SU-DHL-6 (cell line): ENCODE measurements around the gene SETDB2.

Experiments used
- H2AFZ ChIP-seq: fragments of 200-600 bp; sonication (generic); 2 replicates; pipeline ENCODE4 v1.6.1; 2014; ENCODE audit warnings: low read depth, mild to moderate bottlenecking, moderate library complexity, mixed read lengths, antibody characterized with exemption, low read length; ENCODE audit not compliant: severe bottlenecking
- H3F3A ChIP-seq: fragments of 200-600 bp; shearing (Covaris generic); 2 replicates; pipeline ENCODE4 v1.6.0; 2016; ENCODE audit warnings: antibody characterized with exemption, mild to moderate bottlenecking; ENCODE audit not compliant: insufficient read depth
- H3K27ac ChIP-seq: fragments of 200-600 bp; sonication (generic); 2 replicates; pipeline ENCODE4 v1.5.1; 2016; ENCODE audit warnings: low read depth, mild to moderate bottlenecking, low read length, moderate library complexity, mixed read lengths
- H3K27me3 ChIP-seq: fragments of 200-600 bp; sonication (generic), shearing (Covaris generic); 2 replicates; pipeline ENCODE4 v1.6.0; 2014; ENCODE audit warnings: mild to moderate bottlenecking, low read length
- H3K36me3 ChIP-seq: fragments of 200-600 bp; sonication (generic); 2 replicates; pipeline ENCODE4 v1.6.1; 2014; ENCODE audit warnings: mild to moderate bottlenecking, low read length, mixed read lengths
- H3K4me2 ChIP-seq: fragments of 300-600, 200-600 bp; shearing (Covaris generic), sonication (generic); 2 replicates; pipeline ENCODE4 v1.6.0; 2014; ENCODE audit warnings: low read length, low read depth, mild to moderate bottlenecking; ENCODE audit not compliant: poor library complexity, severe bottlenecking
- H3K4me3 ChIP-seq: fragments of 200-600 bp; sonication (generic); 2 replicates; pipeline ENCODE4 v1.5.1; 2014; ENCODE audit warnings: antibody characterized with exemption, low read length, mild to moderate bottlenecking, mixed read lengths; ENCODE audit not compliant: insufficient read depth, poor library complexity, severe bottlenecking
- H3K79me2 ChIP-seq: fragments of 200-600 bp; sonication (generic); 2 replicates; pipeline ENCODE4 v1.6.1; 2014; ENCODE audit warnings: mild to moderate bottlenecking, low read length, moderate library complexity; ENCODE audit not compliant: insufficient read depth
- H3K9ac ChIP-seq: fragments of 200-600 bp; sonication (generic); 2 replicates; pipeline ENCODE4 v1.7.0; 2014; ENCODE audit warnings: mild to moderate bottlenecking, low read length
- H3K9me2 ChIP-seq: fragments of 200-600 bp; sonication (generic); replicated peaks from 2 replicates; pipeline ENCODE4 v1.6.1; 2014; ENCODE audit warnings: low read length; ENCODE audit not compliant: insufficient read depth
- H3K9me3 ChIP-seq: fragments of 200-600 bp; sonication (generic); 2 replicates; pipeline ENCODE4 v1.6.1; 2014; ENCODE audit warnings: low read length, mixed read lengths; ENCODE audit not compliant: insufficient read depth
- H4K20me1 ChIP-seq: fragments of 200-600 bp; sonication (generic); 2 replicates; pipeline ENCODE4 v1.6.1; 2014; ENCODE audit warnings: low read depth, mild to moderate bottlenecking, antibody characterized with exemption, low read length, moderate library complexity, mixed read lengths
- CTCF ChIP-seq: fragments of 200-600 bp; sonication (generic); IDR thresholded peaks from one replicate; pipeline ENCODE4 v1.5.1; 2017; ENCODE audit warnings: antibody characterized with exemption, mild to moderate bottlenecking, low read length, moderate library complexity; ENCODE audit not compliant: insufficient read depth, poor library complexity, severe bottlenecking
- EZH2phosphoT487 ChIP-seq: fragments of 200-600 bp; sonication (generic), shearing (Covaris generic); conservative IDR thresholded peaks from 2 replicates; pipeline ENCODE4 v1.6.1; 2018; ENCODE audit warnings: mild to moderate bottlenecking, antibody characterized with exemption, low read length, moderate library complexity, mixed read lengths

Gene SETDB2

GRCh38 chr13:49512578-49512977 is 68.5 kb downstream of the SETDB2 start:
- Histone ChIP-seq H3K27me3 (no peaks in the 10 kb centered on the region), H3F3A (peaks cover 3% of the 10 kb centered on the region; the same call in 1 of the 2 replicates), H3K4me2 (no peak overlapping the region), H3K9me3 (no peaks in the 10 kb centered on the region), H3K4me3 (no peak overlapping the region), H4K20me1 (no peaks in the 10 kb centered on the region), H3K36me3 (peaks cover 6% of the 10 kb centered on the region; the same call in 1 of the 2 replicates), H2AFZ (no peak overlapping the region), H3K9ac (no peak overlapping the region), H3K9me2 (no peaks in the 10 kb centered on the region), H3K79me2 (no peaks in the 10 kb centered on the region), H3K27ac (no peak overlapping the region)
- TF ChIP-seq CTCF (no peak), EZH2phosphoT487 (no peak)

GRCh38 chr13:49516467-49516866 is 72.4 kb downstream of the SETDB2 start:
- no peaks in the 10 kb centered on the region for H3K9me2 ChIP-seq
- TF ChIP-seq CTCF (no peak), EZH2phosphoT487 (no peak)
- no peaks in the 10 kb centered on the region for H3K79me2 ChIP-seq
- H3K36me3 ChIP-seq: peaks cover 10% of the 10 kb centered on the region; the same call in 1 of the 2 replicates
- no peaks in the 10 kb centered on the region for H4K20me1 ChIP-seq
- peaks cover 10% of the 10 kb centered on the region; the same call in 1 of the 2 replicates for H3F3A ChIP-seq
- H2AFZ ChIP-seq: no peak overlapping the region
- no peak overlapping the region for H3K27ac ChIP-seq
- no peaks in the 10 kb centered on the region for H3K27me3 ChIP-seq
- no peak overlapping the region for H3K9ac ChIP-seq
- H3K4me2 ChIP-seq: no peak overlapping the region
- no peaks in the 10 kb centered on the region for H3K9me3 ChIP-seq
- no peak overlapping the region for H3K4me3 ChIP-seq

- H3K27ac ChIP-seq: no peak overlapping the region
- H3K9me3 ChIP-seq: no peaks in the 10 kb centered on the region
Measured at GRCh38 chr13:49517461-49517860, 73.4 kb downstream of the SETDB2 start.

More at GRCh38 chr13:49517461-49517860, 73.4 kb downstream of the SETDB2 start:
- Histone ChIP-seq H3K4me2 (no peak overlapping the region), H3K9me2 (no peaks in the 10 kb centered on the region), H3K79me2 (no peaks in the 10 kb centered on the region), H3K9ac (no peak overlapping the region), H3K4me3 (no peak overlapping the region), H3K27me3 (no peaks in the 10 kb centered on the region), H4K20me1 (no peaks in the 10 kb centered on the region), H3F3A (peaks cover 10% of the 10 kb centered on the region; the same call in 1 of the 2 replicates), H3K36me3 (peaks cover 14% of the 10 kb centered on the region; the same call in 1 of the 2 replicates), H2AFZ (no peak overlapping the region)
- no peak for TF ChIP-seq EZH2phosphoT487
- peak; percentile 11 for TF ChIP-seq CTCF
